Measurements from ENCODE around the gene PRPSAP2. TPM values are rescaled to one million over a fixed set of nuclear protein-coding genes. Genes with fewer than 3 reads are reported as not detected.
"Not testable (repeated sequence)": the region's sequence is repeated elsewhere in the genome, so short reads cannot be mapped to it uniquely, and the experiment has no call there.

Gene PRPSAP2
- total and polyA plus RNA-seq, 2 donors, result 19.2 to 47.2 TPM

- DNase-seq (ENCODE audit: extremely low spot score); H3K36me3 ChIP-seq (ENCODE audit: insufficient read depth); H3K4me1 ChIP-seq (ENCODE audit: insufficient read depth); H3K27ac ChIP-seq (ENCODE audit: low read depth); H3K4me3 ChIP-seq (ENCODE audit: low read depth, low read length): not testable (repeated sequence)
- WGBS, result 97% methylated on average over 6 of the region's 6 CpGs
Measured at GRCh38 chr17:18956021-18956420, 98.1 kb downstream of the PRPSAP2 start.

DNA sequence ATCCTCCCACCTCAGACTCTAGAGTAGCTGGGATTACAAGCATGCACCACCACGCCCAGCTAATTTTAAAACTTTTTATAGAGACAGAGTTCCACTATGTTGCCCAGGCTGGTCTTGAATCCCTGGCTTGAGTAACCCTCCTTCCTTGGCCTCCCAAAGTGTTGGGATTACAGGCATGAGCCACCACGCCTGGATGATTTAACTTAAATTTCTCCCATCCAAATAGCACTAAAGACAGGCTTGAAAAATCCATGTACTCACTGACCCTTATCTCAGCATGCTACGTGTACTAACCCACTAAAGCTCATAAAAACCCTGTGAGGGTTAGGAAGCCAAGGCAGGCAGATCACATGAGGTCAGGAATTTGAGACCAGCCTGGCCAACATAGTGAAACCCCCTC is 98.7 kb downstream of the PRPSAP2 start:
- no peak overlapping the region for H3K4me3 ChIP-seq (ENCODE audit: low read depth, low read length)
- no peak overlapping the region for H3K27ac ChIP-seq (ENCODE audit: low read depth)
- H3K4me1 ChIP-seq (ENCODE audit: insufficient read depth), result no peaks in the 10 kb centered on the region
- DNase-seq (ENCODE audit: extremely low spot score), result no peak
- no peaks in the 10 kb centered on the region for H3K36me3 ChIP-seq (ENCODE audit: insufficient read depth)
- 66% methylated on average over 3 of the region's 3 CpGs for WGBS

- WGBS, result 84% methylated on average over 4 of the region's 4 CpGs
- H3K27ac ChIP-seq (ENCODE audit: low read depth), result no peak overlapping the region
- no peak for DNase-seq (ENCODE audit: extremely low spot score)
- H3K36me3 ChIP-seq (ENCODE audit: insufficient read depth), result no peaks in the 10 kb centered on the region
- H3K4me3 ChIP-seq (ENCODE audit: low read depth, low read length), result no peak overlapping the region
- H3K4me1 ChIP-seq (ENCODE audit: insufficient read depth), result no peaks in the 10 kb centered on the region
Measured at GRCh38 chr17:18957831-18958230, 99.9 kb downstream of the PRPSAP2 start.

DNA sequence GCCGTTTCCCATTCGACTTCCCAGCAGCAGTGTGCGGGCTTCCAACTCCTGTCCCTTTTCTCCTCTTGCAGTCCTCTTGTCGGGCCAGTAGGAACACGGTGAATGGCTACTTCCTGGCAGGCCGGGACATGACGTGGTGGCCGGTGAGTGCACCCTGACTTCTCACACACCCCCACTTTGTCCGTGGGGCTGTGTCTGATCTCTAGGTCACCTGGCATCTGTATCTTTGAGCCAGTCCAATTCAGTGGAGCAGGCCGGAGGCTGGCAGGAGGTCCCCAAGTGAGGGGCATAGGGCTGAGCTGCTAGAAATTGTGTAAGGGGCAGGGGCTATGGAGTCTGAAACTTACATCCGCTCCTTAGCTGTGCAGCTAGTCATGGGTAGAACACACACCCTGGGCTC is 100.7 kb downstream of the PRPSAP2 start:
- WGBS, result 86% methylated on average over 11 of the region's 11 CpGs
- no peak for DNase-seq (ENCODE audit: extremely low spot score)
- H3K4me1 ChIP-seq (ENCODE audit: insufficient read depth), result no peaks in the 10 kb centered on the region

GRCh38 chr17:18959071-18959844 is 101.3 kb downstream of the PRPSAP2 start:
- 78% methylated on average over 22 of the region's 22 CpGs for WGBS
- Histone ChIP-seq H3K4me3 (ENCODE audit: low read depth, low read length) (no peak overlapping the region), H3K4me1 (ENCODE audit: insufficient read depth) (no peaks in the 10 kb centered on the region), H3K36me3 (ENCODE audit: insufficient read depth) (no peaks in the 10 kb centered on the region), H3K27ac (ENCODE audit: low read depth) (no peak overlapping the region)
- no peak for DNase-seq (ENCODE audit: extremely low spot score)

More for the DNA sequence above, 100.7 kb downstream of the PRPSAP2 start:
- Histone ChIP-seq H3K27ac (ENCODE audit: low read depth) (no peak overlapping the region), H3K4me3 (ENCODE audit: low read depth, low read length) (no peak overlapping the region), H3K36me3 (ENCODE audit: insufficient read depth) (no peaks in the 10 kb centered on the region)

DNA sequence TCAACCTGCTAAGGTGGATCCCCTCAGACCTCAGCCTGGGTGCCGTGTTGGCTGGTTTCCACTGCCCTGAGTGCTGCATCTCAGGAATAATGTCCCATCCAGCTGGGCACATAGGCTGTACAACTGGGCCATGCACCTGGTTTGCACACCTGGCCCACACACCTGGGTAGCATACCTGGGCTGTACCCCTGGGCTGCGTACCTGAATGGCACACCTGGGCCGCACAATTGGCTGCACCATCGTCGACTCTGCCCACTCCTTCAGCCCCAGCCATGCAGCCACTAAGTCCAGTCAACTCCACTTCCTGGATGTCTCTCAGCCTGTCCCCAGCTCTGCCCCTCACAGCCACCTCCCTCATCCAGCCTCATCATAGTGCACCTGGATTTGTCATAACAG is 101.9 kb downstream of the PRPSAP2 start:
- 89% methylated on average over 5 of the region's 5 CpGs for WGBS
- H3K27ac ChIP-seq (ENCODE audit: low read depth), result no peak overlapping the region
- no peaks in the 10 kb centered on the region for H3K36me3 ChIP-seq (ENCODE audit: insufficient read depth)
- no peaks in the 10 kb centered on the region for H3K4me1 ChIP-seq (ENCODE audit: insufficient read depth)
- H3K4me3 ChIP-seq (ENCODE audit: low read depth, low read length), result no peak overlapping the region
- no peak for DNase-seq (ENCODE audit: extremely low spot score)

GRCh38 chr17:18960241-18960665 is 102.3 kb downstream of the PRPSAP2 start:
- no peak overlapping the region for H3K4me3 ChIP-seq (ENCODE audit: low read depth, low read length)
- WGBS, result 81% methylated on average over 15 of the region's 15 CpGs
- DNase-seq (ENCODE audit: extremely low spot score), result no peak
- H3K36me3 ChIP-seq (ENCODE audit: insufficient read depth), result no peaks in the 10 kb centered on the region
- no peak overlapping the region for H3K27ac ChIP-seq (ENCODE audit: low read depth)
- H3K4me1 ChIP-seq (ENCODE audit: insufficient read depth), result no peaks in the 10 kb centered on the region

- H3K4me1 ChIP-seq (ENCODE audit: insufficient read depth), result no peaks in the 10 kb centered on the region
- no peak overlapping the region for H3K4me3 ChIP-seq (ENCODE audit: low read depth, low read length)
- WGBS, result 41% methylated on average over 17 of the region's 17 CpGs
- no peak overlapping the region for H3K27ac ChIP-seq (ENCODE audit: low read depth)
- no peaks in the 10 kb centered on the region for H3K36me3 ChIP-seq (ENCODE audit: insufficient read depth)
- DNase-seq (ENCODE audit: extremely low spot score), result no peak
Measured at GRCh38 chr17:18960803-18961511, 103.0 kb downstream of the PRPSAP2 start.

- DNase-seq (ENCODE audit: extremely low spot score), result no peak
- 75% methylated on average over 16 of the region's 16 CpGs for WGBS
- no peak overlapping the region for H3K4me3 ChIP-seq (ENCODE audit: low read depth, low read length)
- H3K4me1 ChIP-seq (ENCODE audit: insufficient read depth), result no peaks in the 10 kb centered on the region
- H3K36me3 ChIP-seq (ENCODE audit: insufficient read depth), result no peaks in the 10 kb centered on the region
- no peak overlapping the region for H3K27ac ChIP-seq (ENCODE audit: low read depth)
Measured at GRCh38 chr17:18961634-18962493, 103.9 kb downstream of the PRPSAP2 start.

DNA sequence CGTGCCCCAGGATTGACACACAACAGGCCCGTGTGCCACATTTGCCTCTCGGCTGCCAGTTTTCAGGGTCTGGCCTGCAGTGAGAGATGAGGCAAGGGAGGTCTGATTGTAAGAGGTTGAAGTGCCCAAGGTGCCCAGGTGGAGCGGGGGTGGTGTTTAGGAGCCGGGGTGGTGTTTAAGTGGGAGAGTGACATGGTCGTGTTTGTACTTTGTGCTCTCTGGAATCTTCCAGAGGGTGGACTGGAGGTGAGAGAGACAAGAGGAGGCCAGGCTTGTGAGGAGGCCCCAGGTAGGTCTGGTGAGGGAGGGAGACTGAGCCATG is 104.5 kb downstream of the PRPSAP2 start:
- H3K27ac ChIP-seq (ENCODE audit: low read depth), result no peak overlapping the region
- 80% methylated on average over 6 of the region's 6 CpGs for whole genome bisulfite sequencing
- no peaks in the 10 kb centered on the region for H3K36me3 ChIP-seq (ENCODE audit: insufficient read depth)

GRCh38 chr17:18963126-18964017 is 105.4 kb downstream of the PRPSAP2 start:
- 87% methylated on average over 23 of the region's 23 CpGs for WGBS
- H3K4me3 ChIP-seq (ENCODE audit: low read depth, low read length), result no peak overlapping the region
- no peaks in the 10 kb centered on the region for H3K4me1 ChIP-seq (ENCODE audit: insufficient read depth)
- no peaks in the 10 kb centered on the region for H3K36me3 ChIP-seq (ENCODE audit: insufficient read depth)
- no peak overlapping the region for H3K27ac ChIP-seq (ENCODE audit: low read depth)
- no peak for DNase-seq (ENCODE audit: extremely low spot score)

More for the DNA sequence above, 104.5 kb downstream of the PRPSAP2 start:
- DNase-seq (ENCODE audit: extremely low spot score), result no peak
- Histone ChIP-seq H3K4me3 (ENCODE audit: low read depth, low read length) (no peak overlapping the region), H3K4me1 (ENCODE audit: insufficient read depth) (no peaks in the 10 kb centered on the region)

- Histone ChIP-seq H3K4me1 (ENCODE audit: insufficient read depth) (no peaks in the 10 kb centered on the region), H3K36me3 (ENCODE audit: insufficient read depth) (no peaks in the 10 kb centered on the region), H3K27ac (ENCODE audit: low read depth) (no peak overlapping the region), H3K4me3 (ENCODE audit: low read depth, low read length) (no peak overlapping the region)
- 88% methylated on average over 9 of the region's 9 CpGs for WGBS
- no peak for DNase-seq (ENCODE audit: extremely low spot score)
Measured at GRCh38 chr17:18964018-18964351, 106.1 kb downstream of the PRPSAP2 start.

- H3K36me3 ChIP-seq (ENCODE audit: insufficient read depth), result no peaks in the 10 kb centered on the region
- H3K27ac ChIP-seq (ENCODE audit: low read depth), result no peak overlapping the region
- no peaks in the 10 kb centered on the region for H3K4me1 ChIP-seq (ENCODE audit: insufficient read depth)
- H3K4me3 ChIP-seq (ENCODE audit: low read depth, low read length), result no peak overlapping the region
- 93% methylated on average over 9 of the region's 9 CpGs for WGBS
- no peak for DNase-seq (ENCODE audit: extremely low spot score)
Measured at GRCh38 chr17:18964550-18964949, 106.6 kb downstream of the PRPSAP2 start.

All from urinary bladder (tissue), 4 donors.